RWPE1 (cell line): ENCODE data around the gene CEP83.
"Not testable (repeated sequence)": the region's sequence is repeated elsewhere in the genome, so short reads cannot be mapped to it uniquely, and the experiment has no call there.

Experiments used
- CTCF ChIA-PET: fragments of 350-600 bp; sonication (Branson Sonifier 250); formaldehyde crosslinking; extraction: SDS; loops from one replicate; lab custom pipeline; 2021; lab: Yijun Ruan, JAX
- POLR2A ChIA-PET: fragments of 400-600 bp; formaldehyde crosslinking; extraction: SDS; loops from one replicate; lab custom pipeline; 2020; ENCODE audit warnings: antibody characterized with exemption; ENCODE audit not compliant: low non-redundant PET; lab: Yijun Ruan, JAX
- DNase-seq: peaks from one replicate; pipeline ENCODE4 v3.0.0; 2012; ENCODE audit warnings: low spot score
- H3K27ac ChIP-seq: fragments of 450-650 bp; 2 replicates; pipeline ENCODE4 v1.5.1; 2017
- TF ChIP-seq, protein P1 (sequence below): fragments of 450-650 bp; conservative IDR thresholded peaks from 2 replicates; pipeline ENCODE4 v1.5.1; 2017; ENCODE audit warnings: low read depth, mild to moderate bottlenecking

Gene CEP83

DNA sequence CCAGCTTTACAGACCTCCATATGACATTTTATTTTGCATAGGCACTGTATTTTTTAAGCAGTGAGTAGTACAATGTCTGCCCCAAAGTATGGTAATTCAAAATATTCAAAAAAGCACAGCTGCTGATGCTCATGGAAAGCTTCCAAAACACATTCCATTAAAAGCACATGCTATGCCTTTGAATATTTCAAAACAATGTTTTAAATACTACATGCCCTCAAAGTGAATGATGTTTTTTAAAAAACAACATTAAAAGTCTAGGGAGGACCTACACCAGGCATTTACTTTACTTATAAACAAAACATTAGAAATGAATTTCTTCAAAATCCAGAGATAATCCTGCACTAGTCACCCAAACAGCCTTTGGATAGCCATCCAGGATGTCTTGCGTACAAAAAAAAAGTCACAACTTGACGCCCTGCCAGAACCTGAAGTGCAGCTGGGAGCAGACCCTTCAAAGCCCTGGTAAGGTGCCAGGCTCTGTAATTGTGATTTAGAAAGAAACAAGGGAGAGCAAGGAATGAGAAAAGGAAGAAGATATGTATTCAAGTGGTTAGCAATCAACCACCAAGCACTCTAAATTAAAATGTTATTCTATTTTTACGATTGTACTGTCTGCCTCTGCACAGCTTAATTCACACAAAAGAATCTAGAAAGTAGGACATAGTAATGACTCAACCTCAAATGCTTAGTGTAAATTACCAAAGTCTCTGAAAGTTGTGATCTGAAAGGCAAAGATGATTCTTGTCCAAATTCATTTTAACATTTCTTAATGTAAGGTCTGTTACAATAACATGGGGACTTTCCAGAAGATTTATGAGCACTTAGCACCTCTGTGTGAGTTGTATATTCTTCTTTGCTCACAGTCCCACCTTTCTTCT lies 31.9 kb downstream of the CEP83 start:
- POLR2A ChIA-PET = no interaction called here
- CTCF ChIA-PET = interaction anchor here (0.7 kb wide), 2 partner anchors 15 to 508 kb away, joined by 3 to 4 read pairs; no protein-coding TSS in a partner anchor
- DNase-seq = no peak
- TF ChIP-seq, protein P1, sequence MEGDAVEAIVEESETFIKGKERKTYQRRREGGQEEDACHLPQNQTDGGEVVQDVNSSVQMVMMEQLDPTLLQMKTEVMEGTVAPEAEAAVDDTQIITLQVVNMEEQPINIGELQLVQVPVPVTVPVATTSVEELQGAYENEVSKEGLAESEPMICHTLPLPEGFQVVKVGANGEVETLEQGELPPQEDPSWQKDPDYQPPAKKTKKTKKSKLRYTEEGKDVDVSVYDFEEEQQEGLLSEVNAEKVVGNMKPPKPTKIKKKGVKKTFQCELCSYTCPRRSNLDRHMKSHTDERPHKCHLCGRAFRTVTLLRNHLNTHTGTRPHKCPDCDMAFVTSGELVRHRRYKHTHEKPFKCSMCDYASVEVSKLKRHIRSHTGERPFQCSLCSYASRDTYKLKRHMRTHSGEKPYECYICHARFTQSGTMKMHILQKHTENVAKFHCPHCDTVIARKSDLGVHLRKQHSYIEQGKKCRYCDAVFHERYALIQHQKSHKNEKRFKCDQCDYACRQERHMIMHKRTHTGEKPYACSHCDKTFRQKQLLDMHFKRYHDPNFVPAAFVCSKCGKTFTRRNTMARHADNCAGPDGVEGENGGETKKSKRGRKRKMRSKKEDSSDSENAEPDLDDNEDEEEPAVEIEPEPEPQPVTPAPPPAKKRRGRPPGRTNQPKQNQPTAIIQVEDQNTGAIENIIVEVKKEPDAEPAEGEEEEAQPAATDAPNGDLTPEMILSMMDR = no peak
- H3K27ac ChIP-seq = no peak overlapping the region

DNA sequence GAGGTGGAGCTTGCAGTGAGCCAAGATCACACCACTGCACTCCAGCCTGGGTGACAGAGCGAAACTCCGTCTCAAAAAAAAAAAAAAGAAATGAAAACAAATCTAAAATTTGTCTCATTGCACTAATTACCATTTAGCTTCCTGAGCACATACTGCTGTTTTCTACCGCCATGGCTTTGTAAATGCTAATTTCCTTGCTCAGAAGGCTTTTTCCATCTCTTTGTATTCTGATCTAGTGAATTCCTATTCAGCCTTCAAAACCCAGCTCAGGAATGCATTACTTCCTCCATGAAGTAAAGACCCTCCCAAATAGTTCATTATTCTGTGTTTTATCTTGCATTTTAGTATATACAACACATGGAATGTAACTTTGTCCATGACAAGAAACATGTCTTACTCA lies 33.6 kb downstream of the CEP83 start:
- TF ChIP-seq, protein P1 = no peak
- ChIA-PET POLR2A (no interaction called here), CTCF (interaction anchor here (0.6 kb wide), 2 partner anchors 11 to 118 kb away, joined by 3 to 4 read pairs; no protein-coding TSS in a partner anchor)
- DNase-seq = no peak
- no peak overlapping the region for H3K27ac ChIP-seq

DNA sequence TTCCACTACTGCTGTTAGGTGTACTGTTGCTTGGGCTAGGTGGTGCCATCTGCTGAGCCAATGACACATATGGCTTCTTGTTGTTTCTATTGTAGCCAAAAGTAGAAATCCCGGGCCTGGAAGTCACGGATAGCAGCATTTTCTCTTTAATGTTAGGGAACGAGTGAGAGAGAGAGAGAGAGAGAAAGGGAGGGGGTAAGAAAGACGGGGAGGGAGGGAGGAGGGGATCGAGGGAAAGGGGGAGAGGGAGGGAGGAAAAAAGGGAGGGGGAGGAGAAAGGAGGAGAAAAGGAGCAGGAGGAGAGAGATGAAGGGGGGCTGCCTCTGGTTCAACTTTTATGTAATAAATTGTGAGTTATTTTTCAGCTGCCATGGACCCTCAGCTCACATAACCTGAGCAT lies 34.8 kb downstream of the CEP83 start:
- CTCF ChIA-PET, H3K27ac ChIP-seq, DNase-seq, POLR2A ChIA-PET: not testable (repeated sequence)

DNA sequence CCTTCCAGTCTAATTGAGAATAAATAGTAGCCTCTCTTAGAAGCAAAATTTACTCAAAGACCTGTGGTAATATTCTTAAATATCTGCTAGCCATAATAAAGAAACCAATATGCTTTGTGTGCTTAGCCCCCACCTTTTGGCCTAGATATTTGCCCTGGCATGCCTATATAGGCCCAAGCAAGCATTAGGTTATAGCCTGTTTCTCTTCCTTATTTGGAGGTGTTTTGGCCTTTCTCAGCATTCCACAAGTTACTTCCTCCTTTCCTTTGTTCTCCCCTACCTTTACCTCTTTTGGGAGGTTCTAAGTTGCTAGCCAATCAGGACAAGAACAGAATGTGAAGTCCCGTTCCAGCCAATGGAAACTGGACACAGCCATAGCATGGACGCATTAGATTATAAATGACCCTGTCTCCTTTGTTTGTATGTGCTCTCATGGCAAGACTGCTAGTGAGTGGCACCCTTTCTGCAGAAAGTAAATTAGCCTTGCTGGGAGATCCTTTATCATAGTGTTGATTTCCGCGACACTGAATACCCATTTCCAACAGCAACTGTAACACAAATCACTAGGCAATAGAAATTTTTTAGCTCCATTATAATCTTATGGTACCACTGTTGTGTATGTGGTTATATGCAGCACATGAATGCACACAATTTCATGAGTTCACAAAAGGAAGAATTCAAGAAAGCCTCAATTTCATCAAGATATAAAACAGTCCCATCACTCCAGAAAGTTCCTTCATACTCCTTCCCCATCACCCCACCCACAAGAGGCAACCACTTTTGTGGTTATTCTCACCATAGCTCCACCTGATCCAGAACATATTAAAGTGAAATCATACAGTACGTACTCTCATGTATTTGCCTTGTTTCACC lies 37.6 kb downstream of the CEP83 start:
- ChIA-PET POLR2A (no interaction called here), CTCF (interaction anchor here (0.5 kb wide), 1 partner anchor 24 kb away, joined by 3 read pairs; no protein-coding TSS in a partner anchor)

DNA sequence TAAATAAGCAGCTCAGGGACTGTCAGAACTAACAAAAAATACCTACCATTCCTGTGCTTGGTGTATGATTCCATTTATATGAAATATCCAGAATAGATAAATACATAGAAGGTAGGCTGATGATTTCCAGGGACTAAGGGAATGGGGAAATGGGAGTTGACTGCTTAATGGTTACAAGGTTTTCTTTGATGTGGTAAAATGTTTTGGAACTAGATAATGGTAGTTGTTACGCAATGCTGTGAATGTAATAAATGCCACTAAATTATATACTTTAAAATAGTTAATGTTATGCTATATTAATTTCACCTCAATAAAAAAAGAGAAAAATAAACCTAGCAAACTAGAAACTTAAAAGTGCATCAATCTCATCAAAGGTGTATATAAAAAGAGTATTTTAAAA lies 41.1 kb downstream of the CEP83 start:
- H3K27ac ChIP-seq = no peak overlapping the region
- TF ChIP-seq, protein P1 = no peak
- ChIA-PET POLR2A (no interaction called here), CTCF (no interaction called here)
- no peak for DNase-seq

More for the DNA sequence above, 37.6 kb downstream of the CEP83 start:
- no peak for DNase-seq
- TF ChIP-seq, protein P1 = no peak
- H3K27ac ChIP-seq = no peak overlapping the region

DNA sequence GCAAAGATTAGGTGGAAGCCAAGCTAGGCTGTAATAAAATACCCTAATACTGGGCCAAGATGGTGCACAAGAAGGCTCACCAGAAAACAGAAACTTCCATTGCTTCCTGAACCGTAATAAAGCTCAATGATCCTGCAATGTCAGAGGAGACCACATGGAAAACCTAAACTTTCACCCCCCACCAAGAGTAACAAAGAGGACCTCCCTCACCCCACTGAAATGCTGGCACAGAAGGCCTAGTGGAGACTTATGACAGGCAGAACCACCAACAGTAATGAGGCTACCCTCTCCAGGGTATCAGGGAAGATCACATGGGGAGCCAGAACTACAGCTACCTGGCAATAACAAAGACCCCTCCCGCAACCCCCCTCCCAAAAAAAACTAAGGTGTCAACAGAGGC lies 43.1 kb downstream of the CEP83 start:
- TF ChIP-seq, protein P1 = no peak
- DNase-seq = no peak
- no peak overlapping the region for H3K27ac ChIP-seq
- CTCF ChIA-PET = no interaction called here
- POLR2A ChIA-PET = no interaction called here
